H9 (cell line): ENCODE data around the gene CDC42EP5. TPM values are rescaled to one million over a fixed set of nuclear protein-coding genes. Genes with fewer than 3 reads are reported as not detected.

Experiments used
- DNase-seq: peaks from one replicate; pipeline ENCODE4 v3.0.0-alpha.2; 2017
- H2AFZ ChIP-seq: one replicate; pipeline ENCODE4 v1.6.1; 2013; ENCODE audit warnings: mild to moderate bottlenecking, low read length, control low read depth, moderate library complexity
- H2AK5ac ChIP-seq: 2 replicates; pipeline ENCODE4 v1.6.1; 2013; ENCODE audit warnings: low read length, control low read depth, mixed read lengths; ENCODE audit not compliant: insufficient read length
- H2BK120ac ChIP-seq: one replicate; pipeline ENCODE4 v1.6.1; 2013; ENCODE audit warnings: low read depth, mild to moderate bottlenecking, low read length, control low read depth, inconsistent platforms; ENCODE audit not compliant: poor library complexity, severe bottlenecking
- H2BK12ac ChIP-seq: 2 replicates; pipeline ENCODE4 v1.6.1; 2013; ENCODE audit warnings: low read length, control low read depth, mixed read lengths, low read depth; ENCODE audit not compliant: insufficient read length
- H2BK15ac ChIP-seq: 2 replicates; pipeline ENCODE4 v1.6.1; 2013; ENCODE audit warnings: low read depth, low read length, control low read depth
- H2BK20ac ChIP-seq: one replicate; pipeline ENCODE4 v1.6.1; 2013; ENCODE audit warnings: low read depth, mild to moderate bottlenecking, low read length, control low read depth, inconsistent platforms; ENCODE audit not compliant: poor library complexity, severe bottlenecking
- H2BK5ac ChIP-seq: 2 replicates; pipeline ENCODE4 v1.6.1; 2013; ENCODE audit warnings: low read length, control low read depth, mixed read lengths; ENCODE audit not compliant: insufficient read length
- H3K14ac ChIP-seq: 2 replicates; pipeline ENCODE4 v1.6.1; 2013; ENCODE audit warnings: low read length, control low read depth; ENCODE audit not compliant: insufficient read depth
- H3K18ac ChIP-seq: 2 replicates; pipeline ENCODE4 v1.6.1; 2013; ENCODE audit warnings: low read depth, mild to moderate bottlenecking, mixed read lengths, low read length, control low read depth; ENCODE audit not compliant: insufficient read length
- H3K23ac ChIP-seq: 2 replicates; pipeline ENCODE4 v1.6.1; 2013; ENCODE audit warnings: low read length, control low read depth, mixed read lengths, low read depth; ENCODE audit not compliant: insufficient read length
- H3K23me2 ChIP-seq: 2 replicates; pipeline ENCODE4 v1.6.1; 2013; ENCODE audit warnings: low read depth, mild to moderate bottlenecking, mixed read lengths, low read length, control low read depth; ENCODE audit not compliant: insufficient read length, poor library complexity, severe bottlenecking
- H3K27ac ChIP-seq: 2 replicates; pipeline ENCODE4 v1.5.1; 2013; ENCODE audit warnings: low read length, control low read depth, mixed read lengths, low read depth; ENCODE audit not compliant: insufficient read length
- H3K27me3 ChIP-seq: 2 replicates; pipeline ENCODE4 v1.6.1; 2013; ENCODE audit warnings: low read length, control low read depth, inconsistent platforms; ENCODE audit not compliant: insufficient read depth
- H3K4ac ChIP-seq: 2 replicates; pipeline ENCODE4 v1.6.1; 2013; ENCODE audit warnings: low read depth, mild to moderate bottlenecking, control low read depth, inconsistent platforms, low read length, moderate library complexity
- H3K4me1 ChIP-seq: 2 replicates; pipeline ENCODE4 v1.6.1; 2013; ENCODE audit warnings: low read length, control low read depth, inconsistent platforms; ENCODE audit not compliant: insufficient read depth
- H3K4me2 ChIP-seq: 2 replicates; pipeline ENCODE4 v1.6.1; 2013; ENCODE audit warnings: low read length, control low read depth, mixed read lengths; ENCODE audit not compliant: insufficient read length, insufficient read depth
- H3K56ac ChIP-seq: 2 replicates; pipeline ENCODE4 v1.6.1; 2013; ENCODE audit warnings: low read depth, mild to moderate bottlenecking, mixed read lengths, low read length, control low read depth; ENCODE audit not compliant: insufficient read length
- H3K79me1 ChIP-seq: 2 replicates; pipeline ENCODE4 v1.6.1; 2013; ENCODE audit warnings: low read depth, mild to moderate bottlenecking, moderate library complexity, low read length, control low read depth, inconsistent platforms; ENCODE audit not compliant: insufficient read depth, poor library complexity, severe bottlenecking
- H3K79me2 ChIP-seq: 2 replicates; pipeline ENCODE4 v1.6.1; 2013; ENCODE audit warnings: low read length, control low read depth, inconsistent platforms; ENCODE audit not compliant: insufficient read depth
- H3K9ac ChIP-seq: 2 replicates; pipeline ENCODE4 v1.6.1; 2013; ENCODE audit warnings: low read length, control low read depth, mixed read lengths; ENCODE audit not compliant: insufficient read length; ENCODE audit errors: extremely low read depth
- H3K9me3 ChIP-seq: one replicate; pipeline ENCODE4 v1.6.1; 2013; ENCODE audit warnings: low read depth, low read length, inconsistent platforms; ENCODE audit not compliant: control insufficient read depth
- H3T11ph ChIP-seq: one replicate; pipeline ENCODE4 v1.6.1; 2013; ENCODE audit warnings: mild to moderate bottlenecking, low read length, control low read depth, inconsistent platforms
- H4K20me1 ChIP-seq: one replicate; pipeline ENCODE4 v1.6.1; 2013; ENCODE audit not compliant: control insufficient read depth, insufficient read length, insufficient read depth
- H4K5ac ChIP-seq: 2 replicates; pipeline ENCODE4 v1.6.1; 2013; ENCODE audit warnings: low read depth, mild to moderate bottlenecking, mixed read lengths, low read length, control low read depth; ENCODE audit not compliant: insufficient read length
- H4K8ac ChIP-seq: replicated peaks from 2 replicates; pipeline ENCODE4 v1.6.1; 2013; ENCODE audit warnings: low read length, control low read depth, mixed read lengths, low read depth; ENCODE audit not compliant: insufficient read length
- H4K91ac ChIP-seq: 2 replicates; pipeline ENCODE4 v1.6.1; 2013; ENCODE audit warnings: low read depth, mild to moderate bottlenecking, moderate library complexity, mixed read lengths, low read length, control low read depth; ENCODE audit not compliant: insufficient read length
- H3K27ac Mint-ChIP-seq, 3 experiments: 2 replicates in 2 of 3; 3 replicates in 1 of 3; pipeline ENCODE4 v1.8.0; 2020 to 2021; ENCODE audit warnings: mixed read lengths in 3 of 3, mild to moderate bottlenecking in 1 of 3, moderate library complexity in 1 of 3
- H3K27me3 Mint-ChIP-seq: 2 replicates; pipeline ENCODE4 v1.8.0; 2021; ENCODE audit warnings: low read depth, mild to moderate bottlenecking, moderate library complexity, mixed read lengths
- H3K36me3 Mint-ChIP-seq, 3 experiments: 2 replicates in 2 of 3; 3 replicates in 1 of 3; pipeline ENCODE4 v1.8.0; 2020 to 2021; ENCODE audit warnings: low read depth in 3 of 3, mixed read lengths in 3 of 3; ENCODE audit not compliant: insufficient read depth in 1 of 3
- H3K4me1 Mint-ChIP-seq, 2 experiments: 2 replicates each; pipeline ENCODE4 v1.8.0; 2020; ENCODE audit warnings: mixed read lengths in 2 of 2
- H3K4me3 Mint-ChIP-seq, 2 experiments: 2 replicates in 1 of 2; 3 replicates in 1 of 2; pipeline ENCODE4 v1.8.0; 2020 to 2021; ENCODE audit warnings: mild to moderate bottlenecking in 2 of 2, mixed read lengths in 2 of 2, moderate library complexity in 1 of 2
- H3K9me3 Mint-ChIP-seq, 2 experiments: 2 replicates in 1 of 2; 3 replicates in 1 of 2; pipeline ENCODE4 v1.8.0; 2020; ENCODE audit warnings: mild to moderate bottlenecking in 2 of 2, mixed read lengths in 2 of 2, moderate library complexity in 1 of 2
- WGBS: extraction: QIAGEN DNeasy Blood & Tissue Kit; methylation state at CpG from one replicate; pipeline ENCODE4 v1.1.7; 2013; ENCODE audit warnings: missing lambda C conversion rate, low lambda C conversion rate, mixed read lengths; ENCODE audit not compliant: insufficient read length; ENCODE audit errors: extremely low coverage; 5-methylcytosine and 5-hydroxymethylcytosine counted together
- total RNA-seq: library from RNA; stranded (reverse); gene quantifications from 2 replicates; pipeline ENCODE4 v1.2.1, GENCODE V29; 2021
- TF ChIP-seq, protein P1 (sequence below): fragments of 200-600 bp; sonication (generic); conservative IDR thresholded peaks from 3 replicates; pipeline ENCODE4 v1.8.0; 2021; ENCODE audit warnings: antibody characterized with exemption, mild to moderate bottlenecking

Gene CDC42EP5
- total RNA-seq, 1 experiment from 2014 or later = 1.6 TPM

DNA sequence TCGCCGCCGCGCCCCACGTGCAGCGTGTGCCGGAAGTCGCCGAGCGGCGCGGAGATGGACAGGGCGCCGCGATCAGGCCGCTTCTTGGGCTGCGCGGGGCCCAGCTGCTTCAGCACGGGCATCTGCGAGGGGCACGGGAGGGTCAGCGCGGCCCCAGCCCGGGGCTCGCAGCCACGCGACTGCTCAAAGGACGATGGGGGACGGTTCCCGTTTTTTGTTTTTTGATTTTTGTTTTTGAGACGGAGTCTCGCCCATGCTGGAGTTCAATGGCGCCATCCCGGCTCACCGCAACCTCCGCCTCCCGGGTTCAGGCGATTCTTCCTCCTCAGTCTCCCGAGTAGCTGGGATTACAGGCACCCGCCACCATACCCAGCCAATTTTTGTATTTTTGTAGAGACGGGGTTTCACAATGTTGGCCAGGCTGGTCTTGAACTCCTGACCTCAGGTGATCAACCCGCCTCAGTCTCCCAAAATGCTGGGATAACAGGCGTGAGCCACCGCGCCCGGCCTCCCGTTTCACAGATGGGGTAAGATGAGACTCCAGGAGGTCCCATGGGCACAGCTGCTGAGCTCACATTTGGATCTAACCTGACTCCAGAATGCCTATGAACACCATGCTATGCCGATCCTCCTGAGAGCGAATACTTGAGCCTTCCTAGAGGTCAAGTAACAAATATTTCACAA is 7.5 kb downstream of the CDC42EP5 start:
- H3K9me3 Mint-ChIP-seq = 0 out of 5 replicates have a peak, but pooled peaks cover 0 to 3% of the 10 kb centered on the region in 2 experiments
- H3K56ac ChIP-seq = no peak overlapping the region
- no peak overlapping the region for H3K18ac ChIP-seq
- TF ChIP-seq, protein P1, sequence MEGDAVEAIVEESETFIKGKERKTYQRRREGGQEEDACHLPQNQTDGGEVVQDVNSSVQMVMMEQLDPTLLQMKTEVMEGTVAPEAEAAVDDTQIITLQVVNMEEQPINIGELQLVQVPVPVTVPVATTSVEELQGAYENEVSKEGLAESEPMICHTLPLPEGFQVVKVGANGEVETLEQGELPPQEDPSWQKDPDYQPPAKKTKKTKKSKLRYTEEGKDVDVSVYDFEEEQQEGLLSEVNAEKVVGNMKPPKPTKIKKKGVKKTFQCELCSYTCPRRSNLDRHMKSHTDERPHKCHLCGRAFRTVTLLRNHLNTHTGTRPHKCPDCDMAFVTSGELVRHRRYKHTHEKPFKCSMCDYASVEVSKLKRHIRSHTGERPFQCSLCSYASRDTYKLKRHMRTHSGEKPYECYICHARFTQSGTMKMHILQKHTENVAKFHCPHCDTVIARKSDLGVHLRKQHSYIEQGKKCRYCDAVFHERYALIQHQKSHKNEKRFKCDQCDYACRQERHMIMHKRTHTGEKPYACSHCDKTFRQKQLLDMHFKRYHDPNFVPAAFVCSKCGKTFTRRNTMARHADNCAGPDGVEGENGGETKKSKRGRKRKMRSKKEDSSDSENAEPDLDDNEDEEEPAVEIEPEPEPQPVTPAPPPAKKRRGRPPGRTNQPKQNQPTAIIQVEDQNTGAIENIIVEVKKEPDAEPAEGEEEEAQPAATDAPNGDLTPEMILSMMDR = no peak
- H3K9ac ChIP-seq = no peak overlapping the region
- DNase-seq = no peak
- H2BK12ac ChIP-seq = no peak overlapping the region
- peaks cover 14 to 17% of the 10 kb centered on the region in 2 experiments for H3K4me1 Mint-ChIP-seq
- H3T11ph ChIP-seq = no peak overlapping the region
- no peak overlapping the region for H3K23ac ChIP-seq
- no peak overlapping the region for H4K91ac ChIP-seq
- peaks cover 11% of the 10 kb centered on the region for H3K23me2 ChIP-seq
- H4K20me1 ChIP-seq = no peaks in the 10 kb centered on the region
- no peaks in the 10 kb centered on the region for H3K9me3 ChIP-seq
- H2BK120ac ChIP-seq = no peak overlapping the region
- no peak overlapping the region for H3K27ac ChIP-seq
- H2AFZ ChIP-seq = no peak overlapping the region
- H3K4me1 ChIP-seq = no peaks in the 10 kb centered on the region
- H3K4me3 Mint-ChIP-seq = peak overlapping the region; percentile 32 to 73
- no peaks in the 10 kb centered on the region for H3K79me2 ChIP-seq
- no peak overlapping the region for H3K14ac ChIP-seq
- no peak overlapping the region for H2BK20ac ChIP-seq
- no peak overlapping the region for H2BK5ac ChIP-seq
- no peak overlapping the region for H4K8ac ChIP-seq
- no peak overlapping the region for H3K4ac ChIP-seq
- H3K27me3 ChIP-seq = peaks cover 2% of the 10 kb centered on the region; the same call in 1 of the 2 replicates
- WGBS = no CpG with 5 or more reads among the region's 49 CpGs
- no peak overlapping the region for H3K27ac Mint-ChIP-seq
- no peak overlapping the region for H2BK15ac ChIP-seq
- no peak overlapping the region for H4K5ac ChIP-seq
- H3K79me1 ChIP-seq = no peaks in the 10 kb centered on the region
- H3K27me3 Mint-ChIP-seq = peaks cover 43% of the 10 kb centered on the region
- no peak overlapping the region for H3K4me2 ChIP-seq
- H2AK5ac ChIP-seq = no peak overlapping the region
- H3K36me3 Mint-ChIP-seq = peaks cover 0 to 15% (median 14%) of the 10 kb centered on the region in 3 experiments; a peak in 6 of 7 replicates
